SU-DHL-6 (cell line): Measurements from ENCODE around the gene CEP192.

Experiments
- CTCF ChIP-seq: fragments of 200-600 bp; sonication (generic); IDR thresholded peaks from one replicate; pipeline ENCODE4 v1.5.1; 2017; ENCODE audit warnings: antibody characterized with exemption, mild to moderate bottlenecking, low read length, moderate library complexity; ENCODE audit not compliant: insufficient read depth, poor library complexity, severe bottlenecking
- EZH2phosphoT487 ChIP-seq: fragments of 200-600 bp; sonication (generic), shearing (Covaris generic); conservative IDR thresholded peaks from 2 replicates; pipeline ENCODE4 v1.6.1; 2018; ENCODE audit warnings: mild to moderate bottlenecking, antibody characterized with exemption, low read length, moderate library complexity, mixed read lengths

- TF ChIP-seq CTCF (no peak), EZH2phosphoT487 (no peak)
Observed at GRCh38 chr18:13131283-13131682, 140.1 kb downstream of the CEP192 start.
